SK-N-DZ (cell line): ENCODE measurements around the gene PALD1.

Source experiments
- DNase-seq: peaks from one replicate; pipeline ENCODE4 v3.0.0-alpha.2; 2015; ENCODE audit warnings: low spot score

Gene PALD1

DNA sequence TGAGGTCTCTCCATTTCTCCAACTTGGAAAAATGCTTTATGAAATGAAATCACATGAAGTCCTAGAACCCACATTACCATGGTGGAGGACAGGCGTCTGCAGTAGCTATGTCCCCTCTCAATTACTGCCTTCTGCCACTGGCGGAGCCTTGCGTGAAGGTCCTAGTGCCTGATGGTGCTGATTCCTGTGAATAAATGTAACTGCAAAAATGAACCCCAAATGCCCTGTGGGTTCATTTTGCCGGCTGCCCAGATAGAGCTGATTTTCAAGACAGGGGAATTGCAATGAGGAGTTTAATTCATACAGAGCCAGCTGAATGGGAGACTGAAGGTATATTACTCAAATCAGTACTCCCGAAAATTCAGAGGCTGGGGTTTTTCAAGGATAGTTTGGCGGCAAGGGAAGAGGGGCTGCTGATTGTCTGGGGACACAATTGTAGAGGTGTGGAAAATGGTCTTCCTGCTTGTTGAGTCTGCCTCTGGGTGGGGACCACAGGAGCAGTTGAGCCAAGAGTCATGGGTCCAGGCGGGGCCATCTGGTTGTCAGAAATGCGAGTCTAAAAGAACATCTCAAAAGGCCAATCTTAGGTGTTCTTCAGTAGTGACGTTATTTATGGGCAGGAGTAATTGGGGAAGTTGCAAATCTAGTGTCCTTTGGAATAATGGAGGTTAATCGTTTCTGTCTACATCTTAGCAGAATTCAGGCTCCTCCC is 110.4 kb downstream of the PALD1 start:
- DNase-seq: no peak

GRCh38 chr10:70589762-70590654 is 111.4 kb downstream of the PALD1 start:
- no peak for DNase-seq

GRCh38 chr10:70590655-70591416 is 112.3 kb downstream of the PALD1 start:
- no peak for DNase-seq

- no peak for DNase-seq
These were observed 113.7 kb downstream of the PALD1 start for GRCh38 chr10:70592186-70592735.

DNA sequence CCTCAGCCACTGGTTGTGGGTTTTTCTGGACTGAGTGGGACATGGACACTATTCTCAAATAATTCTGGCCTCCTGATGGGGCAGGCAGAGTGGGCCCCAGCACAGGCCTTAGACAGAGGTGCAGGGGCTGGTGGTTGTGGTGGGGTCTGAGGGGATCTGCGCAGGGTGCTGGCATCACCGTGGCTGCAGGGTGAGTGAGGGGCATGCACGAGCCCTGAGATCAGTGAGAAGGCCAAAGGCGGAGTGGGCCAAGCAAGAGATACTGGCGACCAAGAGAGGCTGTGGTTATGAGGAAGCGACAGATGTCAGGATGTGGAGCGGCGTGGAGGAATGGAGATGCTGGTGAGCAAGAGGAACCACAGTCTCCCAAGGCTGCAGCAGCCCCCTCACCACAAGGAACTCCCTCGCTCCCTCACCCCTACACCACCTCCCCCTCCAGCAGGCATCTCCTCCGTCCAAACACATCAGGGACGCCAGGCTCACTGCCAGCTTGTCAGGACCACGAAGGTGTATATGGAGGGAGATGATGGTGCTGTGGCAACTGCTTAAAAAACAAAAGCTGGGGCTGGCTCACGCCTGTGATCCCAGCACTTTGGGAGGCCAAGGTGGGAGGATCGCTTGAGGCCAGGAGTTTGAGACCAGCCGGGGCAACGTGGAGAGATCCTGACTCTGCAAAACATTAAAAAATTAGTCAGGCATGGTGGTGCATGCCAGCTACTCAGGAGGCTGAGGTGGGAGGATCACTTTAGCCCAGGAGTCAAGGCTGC is 114.4 kb downstream of the PALD1 start:
- DNase-seq: no peak

GRCh38 chr10:70593513-70593890 is 114.9 kb downstream of the PALD1 start:
- DNase-seq: no peak

GRCh38 chr10:70594161-70594560 is 115.6 kb downstream of the PALD1 start:
- DNase-seq: no peak

GRCh38 chr10:70595566-70596016 is 117.0 kb downstream of the PALD1 start:
- no peak for DNase-seq

DNA sequence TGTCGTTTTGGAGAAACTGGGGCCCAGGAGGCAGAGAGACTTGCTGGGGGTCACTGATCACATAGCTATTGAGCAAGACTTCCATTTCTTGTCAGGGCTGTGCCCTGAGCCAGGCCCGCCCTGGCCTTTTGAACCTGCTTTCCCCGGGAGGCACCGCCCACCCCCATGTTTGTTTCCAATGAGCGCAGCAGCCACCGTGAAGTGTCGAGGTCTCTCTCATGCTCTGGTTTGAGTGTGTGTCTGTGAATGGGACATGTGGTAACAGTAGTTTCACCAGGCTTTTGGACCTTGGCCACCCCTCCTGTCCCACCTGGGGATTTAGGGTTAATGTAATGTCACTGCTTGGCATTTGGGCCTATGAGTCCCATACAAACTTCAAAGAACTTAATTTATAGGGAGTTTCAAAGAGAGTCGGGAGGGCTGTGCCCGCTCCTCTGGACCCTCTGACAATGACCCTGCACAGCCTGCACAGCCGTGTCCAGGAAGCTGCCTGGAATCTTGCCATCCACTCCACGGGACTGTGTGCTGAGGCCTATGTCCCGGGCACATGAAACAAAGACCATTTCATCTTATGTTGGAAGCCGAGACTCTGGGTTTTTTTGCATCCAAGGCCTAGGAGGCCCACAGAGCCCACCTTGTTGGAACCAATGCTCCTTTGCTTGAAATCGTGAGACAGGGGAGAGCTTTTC is 117.7 kb downstream of the PALD1 start:
- no peak for DNase-seq

GRCh38 chr10:70596860-70597809 is 118.6 kb downstream of the PALD1 start:
- no peak for DNase-seq

DNA sequence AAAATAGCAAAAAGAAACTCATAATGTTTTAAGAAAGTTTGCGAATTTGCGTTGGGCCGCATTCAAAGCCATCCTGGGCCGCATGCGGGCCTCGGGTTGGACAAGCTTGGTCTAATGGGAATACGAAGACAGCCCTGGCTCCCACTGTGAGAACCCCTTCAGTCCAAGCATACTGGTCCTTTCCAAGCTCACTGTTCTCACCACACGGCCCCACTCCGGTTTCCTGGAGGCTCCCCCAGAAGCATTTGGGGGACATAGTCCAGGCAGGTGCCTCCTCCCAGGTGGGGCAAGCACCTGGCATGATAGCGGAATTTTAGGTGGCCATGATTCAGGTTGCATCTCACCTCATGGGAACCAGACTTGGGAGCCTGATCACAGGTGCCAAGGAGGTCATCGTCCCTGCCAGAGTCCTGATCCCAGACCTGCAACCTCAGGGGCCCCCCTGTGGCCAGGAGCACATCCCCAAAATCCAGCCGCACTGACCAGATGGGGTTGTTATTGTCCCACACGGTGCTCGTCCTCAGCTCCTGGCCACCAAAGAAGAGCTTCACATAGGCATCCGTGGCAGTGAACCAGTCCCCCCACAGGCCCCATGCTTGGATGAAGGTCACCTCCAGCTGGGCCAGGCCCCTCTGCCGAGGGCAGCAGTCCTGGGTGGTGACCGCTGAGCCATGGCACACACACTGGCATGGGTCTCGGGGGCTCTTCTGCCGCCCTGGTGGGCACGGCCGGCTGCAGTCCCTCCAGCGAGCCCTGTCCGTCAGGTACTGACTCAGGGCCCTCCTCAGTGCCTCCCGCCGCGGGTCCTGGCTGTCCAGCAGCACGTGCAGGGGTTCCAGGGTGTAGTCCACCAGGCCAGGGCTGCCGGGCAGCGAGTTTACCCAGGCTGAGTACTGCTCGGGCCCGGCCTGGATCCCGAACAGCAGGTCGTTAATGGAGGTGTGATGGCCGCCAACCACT is 119.6 kb downstream of the PALD1 start:
- no peak for DNase-seq

DNA sequence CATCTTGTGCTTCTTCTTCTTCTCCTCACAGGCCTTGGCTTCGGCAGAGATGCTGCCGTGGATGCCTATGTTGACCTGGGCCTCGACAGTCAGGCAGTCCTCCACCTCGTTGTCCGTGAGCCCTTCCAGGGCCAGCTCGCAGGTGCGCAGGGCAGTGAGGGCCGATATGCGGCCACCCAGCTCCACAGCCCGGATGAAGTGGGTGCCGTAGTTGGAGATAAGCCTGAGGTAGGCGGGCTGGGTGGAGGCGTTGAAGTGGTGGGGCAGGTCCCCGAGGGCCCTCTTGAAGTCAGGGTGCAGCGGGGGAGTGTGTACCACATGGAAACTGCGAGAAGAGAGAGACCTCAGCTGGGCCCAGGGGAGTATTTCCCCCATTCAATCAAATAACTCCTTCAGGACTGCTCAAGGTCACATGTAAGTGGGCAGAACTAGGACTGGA is 120.3 kb downstream of the PALD1 start:
- no peak for DNase-seq

GRCh38 chr10:70599319-70599718 is 120.8 kb downstream of the PALD1 start:
- no peak for DNase-seq

DNA sequence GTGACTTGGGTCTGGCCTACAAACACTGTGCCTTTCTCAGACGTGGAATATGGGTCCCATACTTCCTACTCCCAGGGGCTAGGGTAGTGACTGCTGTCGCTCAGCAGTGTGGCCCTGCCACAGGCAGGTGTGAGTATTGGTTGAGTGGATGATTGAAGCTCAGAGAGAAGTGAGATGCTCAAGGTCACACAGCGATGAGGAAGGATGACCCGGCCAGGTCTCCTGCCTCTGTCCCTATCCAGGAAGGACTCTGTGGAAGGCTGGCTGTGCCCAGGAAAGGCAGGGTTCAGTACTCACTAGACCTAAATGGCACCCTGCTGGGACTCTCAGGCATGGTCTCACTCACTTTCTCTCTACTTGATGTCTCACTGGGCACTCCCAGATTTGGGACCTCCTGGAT is 121.2 kb downstream of the PALD1 start:
- no peak for DNase-seq

DNA sequence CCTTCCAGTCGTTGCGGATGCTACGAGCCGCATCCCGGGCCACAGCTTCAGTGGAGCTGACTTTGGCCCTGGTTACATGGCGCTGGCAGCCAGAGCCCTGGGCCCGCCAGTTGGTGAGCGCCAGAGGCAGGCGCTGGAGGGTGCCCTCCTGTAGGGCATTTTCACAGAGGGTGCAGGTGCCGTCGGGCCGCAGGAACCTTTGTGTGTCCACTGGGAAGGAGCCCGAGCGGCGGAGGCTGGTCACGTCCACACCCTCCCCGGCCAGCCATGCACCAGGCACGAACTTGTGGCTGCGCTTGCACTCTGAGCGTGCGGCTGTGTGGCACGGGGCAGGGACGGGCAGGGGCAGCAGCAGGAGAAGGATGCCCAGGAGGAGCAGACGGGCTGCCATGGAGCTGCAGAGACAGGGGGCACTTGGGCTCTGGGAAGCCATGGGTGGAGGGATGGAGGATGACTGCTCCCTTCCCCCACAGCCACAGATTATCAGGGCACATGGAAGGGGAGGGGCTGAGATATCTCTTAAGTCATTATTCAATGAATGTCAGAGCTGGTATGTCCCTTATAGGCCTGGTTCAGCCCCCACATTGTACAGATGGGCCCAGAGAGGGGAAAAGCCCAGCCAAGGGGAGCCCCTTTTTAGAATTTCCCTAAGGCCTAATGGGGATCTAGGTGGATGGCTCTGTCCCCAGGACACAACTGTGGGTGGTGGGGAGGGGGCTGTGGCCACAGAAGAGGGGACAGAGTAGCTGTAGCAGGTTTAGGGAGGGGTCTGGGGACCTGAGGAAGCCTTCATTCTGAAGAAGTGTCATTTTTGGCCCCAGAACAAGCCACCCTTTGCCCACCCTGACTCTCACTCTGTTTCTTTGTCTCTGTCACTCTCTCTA is 122.2 kb downstream of the PALD1 start:
- no peak for DNase-seq

- no peak for DNase-seq
These were observed 123.2 kb downstream of the PALD1 start for GRCh38 chr10:70601746-70602145.
